GM12875 (cell line): ENCODE results near the gene JUNB.

Experiments used
- H3K4me3 ChIP-seq: one replicate; pipeline ENCODE4 v1.5.1; 2011; ENCODE audit warnings: low read depth, low read length, control low read depth
- TF ChIP-seq, protein P1 (sequence below): IDR thresholded peaks from 2 replicates; pipeline ENCODE4 v1.5.1; 2011; ENCODE audit warnings: low read depth, mild to moderate bottlenecking, control low read depth, inconsistent platforms, low read length, moderate library complexity, borderline replicate concordance; ENCODE audit not compliant: insufficient read depth

JUNB gene

DNA sequence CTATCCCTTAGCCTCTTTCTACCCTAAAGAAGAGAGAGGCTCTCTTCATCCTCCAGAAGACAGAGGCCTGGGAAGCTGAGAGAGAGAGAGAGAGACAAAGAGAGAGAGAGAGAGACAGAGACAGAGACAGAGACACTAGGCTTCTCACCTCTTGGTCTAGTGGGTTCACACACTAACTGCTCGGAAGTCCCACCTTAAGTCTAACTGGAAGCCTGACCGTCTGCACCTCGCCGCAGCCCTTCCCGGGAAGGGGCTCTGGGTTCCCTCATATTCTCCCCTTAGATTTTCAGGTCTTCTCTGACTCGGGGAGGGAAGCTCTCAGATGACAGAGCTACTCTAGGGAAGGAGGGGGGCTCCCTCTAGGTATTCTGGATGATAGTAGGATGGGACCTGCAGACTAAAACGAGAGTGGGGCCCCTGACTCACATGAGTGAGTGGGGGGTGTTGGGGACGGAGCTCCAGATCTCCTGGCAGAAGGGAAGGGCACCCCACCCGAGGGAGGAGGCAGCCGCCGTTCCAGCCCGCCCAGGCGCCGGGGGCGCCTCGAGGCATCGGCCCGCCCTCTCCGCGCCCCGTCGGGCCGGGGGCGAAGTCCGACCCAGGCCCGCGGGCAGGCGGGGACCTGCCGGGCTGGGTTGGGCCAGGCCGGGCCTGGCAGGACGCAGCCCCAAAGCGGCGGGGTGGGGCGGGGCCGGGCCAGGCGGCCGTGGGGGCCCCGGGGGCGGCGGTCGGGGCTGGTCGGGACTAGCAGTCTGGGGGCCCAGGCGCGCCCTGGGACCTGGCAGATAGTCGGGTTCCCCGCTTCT, 2.0 kb upstream of the JUNB start:
- peak overlapping the region; percentile 95 for H3K4me3 ChIP-seq
- TF ChIP-seq, protein P1, sequence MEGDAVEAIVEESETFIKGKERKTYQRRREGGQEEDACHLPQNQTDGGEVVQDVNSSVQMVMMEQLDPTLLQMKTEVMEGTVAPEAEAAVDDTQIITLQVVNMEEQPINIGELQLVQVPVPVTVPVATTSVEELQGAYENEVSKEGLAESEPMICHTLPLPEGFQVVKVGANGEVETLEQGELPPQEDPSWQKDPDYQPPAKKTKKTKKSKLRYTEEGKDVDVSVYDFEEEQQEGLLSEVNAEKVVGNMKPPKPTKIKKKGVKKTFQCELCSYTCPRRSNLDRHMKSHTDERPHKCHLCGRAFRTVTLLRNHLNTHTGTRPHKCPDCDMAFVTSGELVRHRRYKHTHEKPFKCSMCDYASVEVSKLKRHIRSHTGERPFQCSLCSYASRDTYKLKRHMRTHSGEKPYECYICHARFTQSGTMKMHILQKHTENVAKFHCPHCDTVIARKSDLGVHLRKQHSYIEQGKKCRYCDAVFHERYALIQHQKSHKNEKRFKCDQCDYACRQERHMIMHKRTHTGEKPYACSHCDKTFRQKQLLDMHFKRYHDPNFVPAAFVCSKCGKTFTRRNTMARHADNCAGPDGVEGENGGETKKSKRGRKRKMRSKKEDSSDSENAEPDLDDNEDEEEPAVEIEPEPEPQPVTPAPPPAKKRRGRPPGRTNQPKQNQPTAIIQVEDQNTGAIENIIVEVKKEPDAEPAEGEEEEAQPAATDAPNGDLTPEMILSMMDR, result no peak

DNA sequence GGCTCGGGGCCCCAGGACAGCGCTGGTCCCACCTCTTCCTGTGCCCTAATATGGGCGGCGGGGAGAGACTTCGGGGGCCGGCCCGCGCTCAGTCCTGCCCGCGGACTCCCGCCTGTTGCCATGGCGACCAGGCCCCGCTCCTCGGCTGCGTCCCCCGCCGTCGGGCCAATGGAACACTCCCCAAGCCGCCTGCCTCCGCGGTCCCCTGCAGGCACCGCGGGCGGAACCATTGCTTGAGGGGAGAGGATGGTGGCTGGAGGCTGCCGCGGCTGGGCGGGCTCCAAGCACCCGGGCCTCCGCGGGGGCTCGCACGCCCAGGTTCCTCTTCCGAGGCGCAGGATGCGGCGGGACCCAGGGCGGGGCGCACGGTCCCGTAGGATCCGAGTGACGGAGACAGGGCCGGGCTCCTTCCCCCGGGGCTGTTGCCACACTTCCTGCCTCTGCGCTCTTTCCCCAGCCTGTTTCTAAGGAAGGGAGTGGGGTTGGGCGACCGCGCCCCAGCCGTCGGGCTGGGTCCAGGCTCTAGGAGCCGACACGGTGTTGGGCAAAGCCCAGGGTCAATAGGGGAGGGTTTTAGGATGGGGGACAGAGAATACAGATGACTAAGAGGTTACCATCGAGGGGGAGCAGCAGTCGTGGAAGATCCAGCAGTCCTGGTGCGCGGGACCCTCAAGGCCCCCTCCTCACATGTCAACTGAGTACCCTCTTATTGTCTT, 1.2 kb upstream of the JUNB start:
- TF ChIP-seq, protein P1, result no peak
- peak overlapping the region; percentile 95 for H3K4me3 ChIP-seq

DNA sequence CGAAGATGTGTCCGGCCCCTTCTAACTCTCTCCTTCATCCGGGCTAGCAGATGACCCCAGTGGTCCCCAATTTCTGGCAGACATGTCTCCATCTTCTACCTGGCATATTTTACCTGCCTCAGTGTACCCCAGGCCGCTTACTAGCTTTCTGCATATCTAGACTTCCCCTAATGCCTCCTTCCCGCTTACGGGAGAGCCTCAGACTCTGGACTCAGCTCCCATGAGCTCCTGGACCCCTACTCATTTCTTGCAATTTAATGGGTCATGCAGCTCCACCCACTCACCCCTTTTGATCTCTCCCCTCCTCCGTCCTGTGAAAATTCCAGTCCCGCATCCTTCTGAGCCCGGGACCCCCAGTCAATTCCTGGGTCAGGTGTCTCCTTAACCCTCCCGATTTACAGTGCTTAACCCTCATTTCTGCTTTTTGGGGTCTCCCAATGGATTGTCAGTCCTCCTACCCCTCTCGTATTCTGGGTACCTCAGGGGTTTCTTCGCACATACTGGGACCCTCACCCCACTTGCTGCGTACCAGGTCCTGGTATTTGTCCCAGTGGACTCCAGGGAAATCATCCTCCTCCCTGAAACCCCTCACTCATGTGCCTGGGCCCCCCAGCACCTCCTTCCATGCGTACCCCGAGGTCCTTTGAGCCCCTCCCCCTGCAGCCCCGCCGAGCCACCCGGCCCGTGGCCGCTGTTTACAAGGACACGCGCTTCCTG, 500 bp upstream of the JUNB start:
- TF ChIP-seq, protein P1, result no peak

DNA sequence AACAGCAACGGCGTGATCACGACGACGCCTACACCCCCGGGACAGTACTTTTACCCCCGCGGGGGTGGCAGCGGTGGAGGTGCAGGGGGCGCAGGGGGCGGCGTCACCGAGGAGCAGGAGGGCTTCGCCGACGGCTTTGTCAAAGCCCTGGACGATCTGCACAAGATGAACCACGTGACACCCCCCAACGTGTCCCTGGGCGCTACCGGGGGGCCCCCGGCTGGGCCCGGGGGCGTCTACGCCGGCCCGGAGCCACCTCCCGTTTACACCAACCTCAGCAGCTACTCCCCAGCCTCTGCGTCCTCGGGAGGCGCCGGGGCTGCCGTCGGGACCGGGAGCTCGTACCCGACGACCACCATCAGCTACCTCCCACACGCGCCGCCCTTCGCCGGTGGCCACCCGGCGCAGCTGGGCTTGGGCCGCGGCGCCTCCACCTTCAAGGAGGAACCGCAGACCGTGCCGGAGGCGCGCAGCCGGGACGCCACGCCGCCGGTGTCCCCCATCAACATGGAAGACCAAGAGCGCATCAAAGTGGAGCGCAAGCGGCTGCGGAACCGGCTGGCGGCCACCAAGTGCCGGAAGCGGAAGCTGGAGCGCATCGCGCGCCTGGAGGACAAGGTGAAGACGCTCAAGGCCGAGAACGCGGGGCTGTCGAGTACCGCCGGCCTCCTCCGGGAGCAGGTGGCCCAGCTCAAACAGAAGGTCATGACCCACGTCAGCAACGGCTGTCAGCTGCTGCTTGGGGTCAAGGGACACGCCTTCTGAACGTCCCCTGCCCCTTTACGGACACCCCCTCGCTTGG, 966 bp downstream of the JUNB start:
- peak overlapping the region; percentile 95 for H3K4me3 ChIP-seq
- TF ChIP-seq, protein P1, result no peak

More for the DNA sequence above, 500 bp upstream of the JUNB start:
- H3K4me3 ChIP-seq, result peak overlapping the region; percentile 95

DNA sequence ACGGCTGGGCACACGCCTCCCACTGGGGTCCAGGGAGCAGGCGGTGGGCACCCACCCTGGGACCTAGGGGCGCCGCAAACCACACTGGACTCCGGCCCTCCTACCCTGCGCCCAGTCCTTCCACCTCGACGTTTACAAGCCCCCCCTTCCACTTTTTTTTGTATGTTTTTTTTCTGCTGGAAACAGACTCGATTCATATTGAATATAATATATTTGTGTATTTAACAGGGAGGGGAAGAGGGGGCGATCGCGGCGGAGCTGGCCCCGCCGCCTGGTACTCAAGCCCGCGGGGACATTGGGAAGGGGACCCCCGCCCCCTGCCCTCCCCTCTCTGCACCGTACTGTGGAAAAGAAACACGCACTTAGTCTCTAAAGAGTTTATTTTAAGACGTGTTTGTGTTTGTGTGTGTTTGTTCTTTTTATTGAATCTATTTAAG, 1.6 kb downstream of the JUNB start:
- TF ChIP-seq, protein P1, result no peak
- peak overlapping the region; percentile 95 for H3K4me3 ChIP-seq
